NOMO-1 (cell line): Measurements from ENCODE around the gene SLC22A23.
A peak's percentile ranks its signal among the peaks of the same experiment; 100 is the strongest.
"Not testable (repeated sequence)": the region's sequence is repeated elsewhere in the genome, so short reads cannot be mapped to it uniquely, and the experiment has no call there.

Experiments
- DNase-seq, 2 experiments: peaks; one replicate each; lab custom pipeline; 2025; ENCODE audit not compliant: unreplicated experiment in 2 of 2; lab: John Stamatoyannopoulos, UW

SLC22A23 gene

DNA sequence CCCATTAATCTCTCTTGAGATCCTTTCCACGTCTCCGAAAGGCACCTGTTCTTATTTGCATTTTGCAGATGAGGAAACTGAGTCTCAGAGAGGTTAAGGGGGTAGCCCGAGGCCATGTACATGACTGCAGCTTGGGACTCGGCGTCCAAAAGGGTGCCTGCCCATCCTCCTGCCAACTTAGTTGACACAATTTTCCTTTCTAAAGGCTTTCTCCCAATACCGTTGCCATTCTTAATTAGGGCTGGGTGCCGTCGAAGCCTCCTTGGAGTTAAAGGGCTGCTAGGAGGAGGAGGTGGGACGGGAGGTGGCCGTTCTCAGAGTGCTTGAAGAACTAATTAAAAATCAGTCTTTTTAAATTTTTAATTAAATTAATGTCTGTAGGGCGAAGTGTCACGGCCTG lies 198.6 kb downstream of the SLC22A23 start:
- no peak for DNase-seq

DNA sequence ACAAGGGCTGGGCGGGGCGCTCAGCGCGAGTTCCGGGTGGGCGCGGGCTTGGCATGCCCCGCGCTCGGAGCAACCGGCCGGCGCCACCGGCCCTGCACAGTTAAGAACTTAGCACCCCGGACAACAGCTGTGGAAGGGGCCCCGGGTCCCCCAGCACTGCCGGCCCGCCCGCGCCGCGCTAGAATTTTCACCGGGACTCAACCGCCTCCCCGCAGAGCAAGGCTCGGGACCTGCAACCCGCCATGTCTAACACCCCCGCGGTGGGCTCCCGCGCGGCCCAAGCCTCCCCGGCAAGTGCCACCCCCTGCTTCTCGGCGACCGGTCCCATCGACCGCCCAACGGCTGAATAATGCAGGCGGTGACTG lies 203.3 kb downstream of the SLC22A23 start:
- no peak for DNase-seq

- DNase-seq: peak in 1 of 2 experiments; percentile 15
Observed at GRCh38 chr6:3252861-3253596, 203.8 kb downstream of the SLC22A23 start.

GRCh38 chr6:3252369-3252768 lies 204.5 kb downstream of the SLC22A23 start:
- DNase-seq: peak; percentile 83 to 88

DNA sequence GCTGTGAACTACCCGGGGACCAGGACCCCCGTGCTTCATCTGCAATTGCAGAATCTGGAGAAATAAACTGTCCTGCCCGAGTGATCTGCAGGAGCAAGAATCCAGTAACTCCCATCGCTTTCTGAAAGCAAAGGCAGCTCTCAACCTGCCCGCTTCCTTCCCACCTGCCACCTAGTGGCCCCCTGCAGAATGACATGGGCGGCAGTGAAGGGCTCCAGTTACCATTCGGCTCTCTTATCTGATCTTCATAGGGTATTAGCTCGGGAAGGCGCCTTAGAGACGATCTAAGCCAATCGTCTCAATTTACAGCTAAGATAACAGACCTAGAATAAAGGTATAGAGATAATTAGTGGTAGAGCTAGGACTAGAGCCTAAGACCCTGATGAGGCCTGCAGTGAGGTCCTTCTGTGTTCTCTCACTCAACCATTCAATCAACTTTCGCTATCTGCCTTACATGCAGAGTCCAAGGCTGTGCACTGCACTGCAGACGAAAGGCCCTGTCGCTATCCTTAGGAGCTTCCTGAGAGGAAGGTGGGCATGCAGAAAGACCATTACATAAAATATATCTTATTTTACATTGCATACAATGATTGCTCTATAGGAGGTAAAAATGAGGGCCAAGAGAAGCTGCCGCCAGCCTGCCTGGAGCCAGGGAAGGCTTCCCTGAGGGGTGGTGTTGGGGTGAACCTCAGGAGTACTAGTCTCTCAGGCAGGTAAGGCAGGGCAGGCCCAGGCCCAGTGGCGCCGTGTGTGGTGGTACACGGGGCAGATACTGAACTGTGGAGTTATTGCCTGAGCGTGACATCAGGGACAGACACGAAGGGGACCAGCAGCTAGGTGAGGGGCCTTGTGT lies 205.2 kb downstream of the SLC22A23 start:
- DNase-seq: peak; percentile 65 to 76

DNA sequence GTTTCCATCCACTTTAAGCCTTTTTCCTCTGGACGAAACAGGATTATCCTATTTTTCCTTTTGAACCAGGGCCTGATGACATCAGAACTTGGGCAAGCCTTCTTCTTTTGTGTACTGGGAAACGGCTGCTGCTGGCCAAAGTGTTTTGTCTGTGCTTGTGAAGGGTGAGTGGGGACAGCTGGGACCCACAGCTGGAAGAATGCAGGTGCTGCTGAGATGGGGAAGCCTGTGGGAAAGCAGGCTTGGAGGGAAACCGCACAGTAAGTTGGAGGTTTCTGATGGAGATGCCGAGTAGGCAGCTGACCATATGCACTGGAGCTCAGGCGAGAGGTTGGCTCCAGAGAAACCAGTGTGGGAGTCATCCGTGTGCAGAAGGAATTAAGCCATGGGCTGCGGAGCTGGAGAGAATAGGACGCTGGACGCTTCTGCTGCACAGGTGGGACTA lies 206.6 kb downstream of the SLC22A23 start:
- DNase-seq: no peak

DNA sequence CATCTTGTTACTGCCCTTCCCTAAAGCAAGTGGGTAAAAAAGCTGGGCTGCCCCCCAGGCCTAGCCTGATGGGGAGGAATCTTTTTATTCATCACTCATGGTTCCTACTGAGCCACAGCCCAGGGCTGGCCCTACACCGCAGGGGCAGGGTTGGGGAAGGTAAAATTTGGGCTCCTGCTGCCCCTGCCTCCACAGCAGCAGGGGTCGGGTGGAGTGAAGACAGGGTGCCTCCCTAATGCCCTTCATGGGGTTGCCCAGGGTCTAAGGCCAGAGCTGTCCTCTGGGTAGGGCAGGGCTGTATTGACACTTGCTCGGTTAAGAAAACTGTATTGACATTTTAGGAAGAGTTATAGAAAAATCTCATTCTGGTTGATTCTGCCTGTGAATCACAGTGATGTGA lies 207.0 kb downstream of the SLC22A23 start:
- no peak for DNase-seq

DNA sequence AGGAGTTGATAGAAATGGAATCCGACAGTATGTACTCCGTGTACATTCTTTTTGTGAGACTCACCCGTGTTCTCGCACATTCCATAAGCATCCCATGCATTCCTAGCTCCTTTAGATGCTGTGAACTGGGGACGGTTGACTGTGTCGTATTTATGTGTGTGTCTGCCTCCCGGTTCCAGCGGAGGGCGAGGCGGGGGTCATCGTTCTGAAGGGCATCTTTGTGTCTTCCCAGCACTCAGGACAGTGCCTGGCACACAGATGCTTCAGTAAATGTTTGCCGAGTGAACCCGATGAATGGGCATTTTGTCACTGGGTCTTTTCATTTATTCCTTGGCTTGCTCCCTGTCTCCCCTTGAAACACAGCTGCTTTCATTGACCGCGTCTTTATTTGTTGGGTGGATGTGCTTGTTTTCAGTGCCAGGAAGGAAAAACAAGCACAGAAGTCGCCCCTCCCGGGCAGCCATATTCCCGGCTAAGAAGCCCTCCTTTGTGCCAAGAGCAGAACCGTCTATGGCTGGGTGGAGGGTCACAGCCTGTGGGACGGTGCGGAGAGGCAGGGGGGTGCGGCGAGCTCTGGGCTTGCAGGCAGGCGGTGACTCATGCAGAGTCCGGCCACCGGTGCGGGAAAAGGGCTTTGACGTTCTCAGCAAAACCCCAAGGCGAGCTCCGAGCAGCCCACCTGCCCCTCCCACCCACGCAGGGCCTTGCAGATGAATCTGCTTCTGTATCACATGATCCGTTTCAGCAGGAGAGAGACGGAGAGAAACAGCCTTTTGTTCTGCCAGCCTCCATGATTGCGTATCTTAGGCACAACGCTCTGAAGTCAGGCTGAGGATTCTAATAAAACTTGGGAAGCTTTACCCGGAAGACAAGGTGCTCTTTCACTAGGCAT lies 209.3 kb downstream of the SLC22A23 start:
- no peak for DNase-seq

DNA sequence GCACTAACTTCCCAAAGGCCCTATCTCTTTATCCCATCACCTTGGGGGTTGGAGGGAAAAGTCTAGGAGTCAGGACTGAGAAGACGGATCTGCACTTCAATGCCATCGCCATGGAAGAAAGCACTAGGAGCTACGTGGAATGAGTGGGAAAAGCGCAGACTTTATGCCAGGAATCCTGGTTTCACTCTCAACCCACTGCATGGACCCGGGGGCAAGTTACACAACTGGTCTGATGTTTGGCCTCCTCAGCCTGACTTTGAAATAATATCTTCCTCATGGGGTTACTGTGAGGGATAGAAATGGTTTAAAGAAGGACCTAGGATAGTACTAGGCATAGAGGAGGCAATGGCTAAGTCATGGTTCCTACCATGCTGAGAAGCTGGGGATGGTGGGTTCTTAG lies 211.6 kb downstream of the SLC22A23 start:
- DNase-seq: no peak

- DNase-seq: not testable (repeated sequence)
Observed at GRCh38 chr6:3244832-3245161, 212.1 kb downstream of the SLC22A23 start.

- DNase-seq: no peak
Observed at GRCh38 chr6:3244003-3244831, 212.6 kb downstream of the SLC22A23 start.

- no peak for DNase-seq
Observed at GRCh38 chr6:3242768-3243167, 214.1 kb downstream of the SLC22A23 start.

- DNase-seq: not testable (repeated sequence)
Observed at GRCh38 chr6:3241745-3242144, 215.1 kb downstream of the SLC22A23 start.

DNA sequence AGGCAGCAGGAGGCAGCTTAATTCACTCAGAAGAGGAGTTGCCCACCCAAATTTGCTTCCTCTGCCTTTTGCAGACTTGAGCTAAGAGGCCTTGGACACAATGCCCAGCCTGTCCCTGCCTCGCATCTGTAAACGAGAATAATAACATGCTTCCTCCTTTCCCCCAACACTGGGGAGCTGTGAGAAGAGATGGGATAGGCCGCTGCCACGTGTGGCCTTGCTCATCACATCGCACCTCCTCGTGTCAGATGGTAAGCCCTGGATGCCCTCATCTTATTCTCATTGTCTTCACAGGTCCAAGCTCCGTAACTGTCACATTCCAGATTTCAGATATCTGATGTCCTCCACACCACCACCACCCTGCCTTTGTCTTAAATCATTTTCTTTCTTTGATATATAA lies 216.3 kb downstream of the SLC22A23 start:
- no peak for DNase-seq

GRCh38 chr6:3239110-3239830 lies 217.6 kb downstream of the SLC22A23 start:
- DNase-seq: no peak

- DNase-seq: peak in 1 of 2 experiments; percentile 75
Observed at GRCh38 chr6:3237761-3238662, 218.8 kb downstream of the SLC22A23 start.

DNA sequence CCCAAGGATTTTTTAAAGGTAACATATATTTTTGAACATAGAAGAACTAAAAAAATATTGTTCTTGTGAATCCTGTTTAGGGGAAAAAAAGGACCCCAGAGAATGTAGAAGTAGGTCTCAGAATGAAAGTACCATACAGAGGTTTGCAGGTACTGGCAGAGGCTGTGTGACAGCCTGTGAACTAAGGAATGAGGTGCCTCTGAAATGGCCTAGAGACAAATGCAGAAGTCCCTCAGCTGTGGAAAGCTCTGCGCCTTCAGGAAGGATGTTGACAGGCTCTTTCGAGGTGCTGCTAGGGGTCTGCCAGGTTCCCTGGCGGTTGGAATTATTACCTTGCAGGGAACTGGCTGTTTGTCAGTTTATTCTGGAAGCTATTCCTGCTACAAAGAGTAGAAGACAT lies 220.8 kb downstream of the SLC22A23 start:
- DNase-seq: no peak

GRCh38 chr6:3235486-3235885 lies 221.4 kb downstream of the SLC22A23 start:
- no peak for DNase-seq

GRCh38 chr6:3233904-3234303 lies 222.9 kb downstream of the SLC22A23 start:
- peak in 1 of 2 experiments; percentile 3 for DNase-seq
